BLaER1 (cell line): ENCODE results near the gene TCP11.

Experiments
- H3K27ac ChIP-seq: shearing (Covaris generic); formaldehyde crosslinking; 2 replicates; pipeline ENCODE4 v1.8.1; 2022
- H3K27me3 ChIP-seq: shearing (Covaris generic); formaldehyde crosslinking; 2 replicates; pipeline ENCODE4 v1.8.1; 2022
- H3K36me3 ChIP-seq: shearing (Covaris generic); formaldehyde crosslinking; 2 replicates; pipeline ENCODE4 v1.8.1; 2022
- H3K4me1 ChIP-seq: shearing (Covaris generic); formaldehyde crosslinking; 2 replicates; pipeline ENCODE4 v1.8.1; 2022
- H3K4me2 ChIP-seq: shearing (Covaris generic); formaldehyde crosslinking; 2 replicates; pipeline ENCODE4 v1.8.1; 2022
- H3K4me3 ChIP-seq: shearing (Covaris generic); formaldehyde crosslinking; 2 replicates; pipeline ENCODE4 v1.8.1; 2022
- H3K9ac ChIP-seq: shearing (Covaris generic); formaldehyde crosslinking; 2 replicates; pipeline ENCODE4 v1.8.1; 2022
- H3K9me3 ChIP-seq: shearing (Covaris generic); formaldehyde crosslinking; 2 replicates; pipeline ENCODE4 v1.8.1; 2022
- H4K20me1 ChIP-seq: shearing (Covaris generic); formaldehyde crosslinking; 2 replicates; pipeline ENCODE4 v1.8.1; 2022
- Cebpa-rat ChIP-seq: shearing (Covaris generic); IDR thresholded peaks from 2 replicates; pipeline ENCODE4 v1.8.1; 2022

The TCP11 gene

DNA sequence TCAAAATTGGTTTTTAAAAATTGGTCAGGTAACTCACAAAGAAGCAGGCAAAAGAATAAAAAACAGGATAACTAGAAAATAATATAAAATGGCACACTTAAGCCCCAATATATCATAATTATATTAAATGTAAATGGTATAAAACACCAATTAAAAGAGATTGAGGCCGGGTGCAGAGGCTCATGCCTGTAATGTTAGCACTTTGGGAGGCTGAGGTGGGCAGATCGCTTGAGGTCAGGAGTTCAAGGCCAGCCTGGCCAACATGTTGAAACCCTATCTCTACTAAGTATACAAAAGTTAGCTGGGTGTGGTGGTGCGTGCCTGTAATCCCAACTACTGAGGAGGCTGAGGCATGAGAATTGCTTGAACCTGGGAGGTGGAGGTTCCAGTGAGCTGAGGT lies 36.1 kb downstream of the TCP11 start:
- Histone ChIP-seq H3K27ac (no peak overlapping the region), H4K20me1 (no peaks in the 10 kb centered on the region), H3K4me3 (no peak overlapping the region), H3K27me3 (no peaks in the 10 kb centered on the region), H3K4me2 (no peak overlapping the region), H3K9me3 (peaks cover 17% of the 10 kb centered on the region), H3K9ac (no peak overlapping the region), H3K4me1 (no peaks in the 10 kb centered on the region), H3K36me3 (no peaks in the 10 kb centered on the region)
- TF ChIP-seq Cebpa-rat: no peak

- Histone ChIP-seq H4K20me1 (no peaks in the 10 kb centered on the region), H3K4me1 (no peaks in the 10 kb centered on the region), H3K4me3 (no peak overlapping the region), H3K27ac (no peak overlapping the region), H3K9me3 (peaks cover under 1% of the 10 kb centered on the region; the same call in 1 of the 2 replicates), H3K9ac (no peak overlapping the region), H3K27me3 (no peaks in the 10 kb centered on the region), H3K4me2 (no peak overlapping the region), H3K36me3 (no peaks in the 10 kb centered on the region)
- no peak for TF ChIP-seq Cebpa-rat
Observed at GRCh38 chr6:35099116-35099515, 42.0 kb downstream of the TCP11 start.

GRCh38 chr6:35096129-35096862 lies 44.8 kb downstream of the TCP11 start:
- Histone ChIP-seq H3K9ac (no peak overlapping the region), H3K27ac (no peak overlapping the region)

GRCh38 chr6:35094183-35094582 lies 47.0 kb downstream of the TCP11 start:
- no peak for TF ChIP-seq Cebpa-rat
- Histone ChIP-seq H3K4me1 (peaks cover 10% of the 10 kb centered on the region), H4K20me1 (no peaks in the 10 kb centered on the region), H3K9me3 (no peaks in the 10 kb centered on the region), H3K27ac (no peak overlapping the region), H3K9ac (no peak overlapping the region), H3K36me3 (peaks cover 9% of the 10 kb centered on the region), H3K4me2 (no peak overlapping the region), H3K4me3 (no peak overlapping the region), H3K27me3 (no peaks in the 10 kb centered on the region)

More at GRCh38 chr6:35096129-35096862, 44.8 kb downstream of the TCP11 start:
- no peak for TF ChIP-seq Cebpa-rat
- Histone ChIP-seq H3K27me3 (no peaks in the 10 kb centered on the region), H3K36me3 (no peaks in the 10 kb centered on the region), H3K4me1 (no peaks in the 10 kb centered on the region), H3K4me3 (no peak overlapping the region), H3K9me3 (no peaks in the 10 kb centered on the region), H4K20me1 (no peaks in the 10 kb centered on the region), H3K4me2 (no peak overlapping the region)

DNA sequence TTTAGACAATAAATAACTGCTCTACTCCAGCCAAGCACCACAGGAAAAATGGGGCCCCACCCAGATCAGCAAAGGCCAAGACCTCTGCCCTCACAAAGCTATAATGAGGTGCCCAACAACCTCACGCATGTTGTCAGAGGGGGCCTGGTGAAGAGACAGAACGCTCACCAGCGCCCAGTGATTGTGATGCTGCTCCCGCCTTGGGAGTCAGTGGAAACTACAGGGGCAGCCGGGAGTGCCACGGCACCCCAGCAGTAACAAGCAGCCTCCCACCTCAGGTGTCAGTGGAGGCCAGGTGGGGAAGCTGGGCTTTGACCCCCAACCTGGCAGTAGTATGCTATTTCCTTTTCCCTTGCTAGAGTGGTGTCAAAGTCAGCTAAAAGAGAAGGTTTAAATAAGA lies 47.4 kb downstream of the TCP11 start:
- Histone ChIP-seq H3K9ac (no peak overlapping the region), H3K4me1 (peaks cover 14% of the 10 kb centered on the region), H3K4me2 (no peak overlapping the region), H3K4me3 (no peak overlapping the region), H3K36me3 (peaks cover 13% of the 10 kb centered on the region), H3K9me3 (no peaks in the 10 kb centered on the region), H3K27ac (no peak overlapping the region), H3K27me3 (no peaks in the 10 kb centered on the region), H4K20me1 (no peaks in the 10 kb centered on the region)
- TF ChIP-seq Cebpa-rat: no peak

DNA sequence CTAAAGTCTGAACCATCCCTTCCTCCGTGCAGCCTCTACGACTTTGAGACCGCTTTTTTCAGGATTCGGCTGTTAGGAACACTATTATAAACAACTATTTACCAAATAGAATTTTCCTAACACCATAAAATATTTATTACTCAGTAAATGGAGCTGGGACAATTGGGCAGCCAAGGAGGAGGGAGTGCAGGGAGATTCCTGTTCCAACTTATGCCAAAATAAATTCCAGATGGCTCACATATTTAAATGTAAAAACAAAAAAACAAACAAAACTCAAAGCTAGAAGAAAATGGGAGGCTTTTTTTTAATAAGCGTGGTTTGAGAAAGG lies 48.1 kb downstream of the TCP11 start:
- Histone ChIP-seq H4K20me1 (no peaks in the 10 kb centered on the region), H3K27me3 (no peaks in the 10 kb centered on the region), H3K4me2 (no peak overlapping the region), H3K36me3 (peaks cover 18% of the 10 kb centered on the region), H3K4me3 (no peak overlapping the region), H3K27ac (no peak overlapping the region), H3K9me3 (no peaks in the 10 kb centered on the region), H3K4me1 (peaks cover 21% of the 10 kb centered on the region), H3K9ac (no peak overlapping the region)
- TF ChIP-seq Cebpa-rat: no peak

- Histone ChIP-seq H3K9me3 (no peaks in the 10 kb centered on the region), H3K9ac (no peak overlapping the region), H3K4me1 (peaks cover 27% of the 10 kb centered on the region), H3K4me2 (no peak overlapping the region), H3K27me3 (no peaks in the 10 kb centered on the region), H3K36me3 (peaks cover 24% of the 10 kb centered on the region), H3K27ac (no peak overlapping the region), H3K4me3 (no peak overlapping the region), H4K20me1 (no peaks in the 10 kb centered on the region)
- no peak for TF ChIP-seq Cebpa-rat
Observed at GRCh38 chr6:35092362-35093117, 48.6 kb downstream of the TCP11 start.

DNA sequence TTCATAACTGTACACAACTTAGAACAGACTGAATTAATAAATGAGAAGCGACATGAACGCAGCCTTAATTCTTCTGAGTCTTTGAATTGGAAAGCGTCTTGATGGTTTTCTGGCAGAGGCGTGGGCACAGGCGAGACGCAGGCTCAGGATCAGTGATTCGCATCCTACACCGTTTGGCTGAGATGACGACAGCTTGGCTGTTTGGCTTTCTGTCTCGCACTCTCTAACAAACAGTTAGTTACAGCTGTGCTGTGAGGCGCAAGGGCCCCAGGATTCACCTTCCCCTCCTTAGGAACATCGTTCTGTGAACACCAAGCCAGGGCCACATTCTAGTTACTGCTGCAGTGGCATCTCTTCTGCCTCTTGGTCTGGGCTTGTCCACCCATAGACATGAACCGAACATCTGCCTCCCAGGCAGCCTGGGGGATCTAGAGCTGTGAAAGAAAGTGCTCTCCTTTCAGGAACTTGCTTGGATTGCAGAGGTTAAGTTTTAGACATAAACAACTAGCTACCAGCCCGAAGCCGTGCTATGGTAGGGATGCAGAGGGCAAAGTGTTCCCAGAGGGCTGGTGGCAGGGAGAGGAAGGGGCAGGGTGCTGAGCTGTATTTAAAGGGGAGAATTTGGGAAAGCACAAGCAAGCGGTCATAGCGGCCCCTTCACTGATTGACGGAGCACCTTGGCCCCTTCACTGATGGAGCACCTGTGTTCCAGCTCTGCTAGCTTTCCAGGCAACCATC lies 49.6 kb downstream of the TCP11 start:
- Histone ChIP-seq H3K27ac (no peak overlapping the region), H3K36me3 (peaks cover 34% of the 10 kb centered on the region), H3K9ac (no peak overlapping the region), H3K27me3 (no peaks in the 10 kb centered on the region), H4K20me1 (no peaks in the 10 kb centered on the region), H3K9me3 (no peaks in the 10 kb centered on the region), H3K4me1 (peaks cover 30% of the 10 kb centered on the region), H3K4me3 (no peak overlapping the region), H3K4me2 (no peak overlapping the region)
- no peak for TF ChIP-seq Cebpa-rat

DNA sequence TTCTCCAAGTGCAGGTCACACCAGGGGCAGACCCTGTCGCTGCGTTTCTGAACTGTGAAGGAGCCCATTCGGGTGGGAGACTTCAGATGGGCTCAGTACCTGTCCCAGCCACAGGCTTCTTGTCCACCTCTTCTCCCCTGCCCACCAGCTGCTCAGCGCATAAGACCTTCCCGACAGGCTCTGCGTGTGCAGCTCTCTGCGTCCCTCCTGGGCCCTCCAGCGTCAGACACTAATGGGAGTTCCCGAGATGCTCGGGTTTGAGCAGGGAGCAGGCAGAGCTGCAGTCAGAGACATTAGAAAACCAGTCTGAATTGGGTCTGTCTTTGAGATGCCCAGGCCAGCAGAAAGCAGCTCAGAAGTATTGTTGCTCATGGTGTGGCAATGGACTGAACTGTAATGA lies 50.4 kb downstream of the TCP11 start:
- no peak for TF ChIP-seq Cebpa-rat
- H3K36me3 ChIP-seq: peaks cover 42% of the 10 kb centered on the region
- H3K9me3 ChIP-seq: no peaks in the 10 kb centered on the region
- H4K20me1 ChIP-seq: no peaks in the 10 kb centered on the region
- H3K27me3 ChIP-seq: no peaks in the 10 kb centered on the region
- H3K27ac ChIP-seq: no peak overlapping the region
- no peak overlapping the region for H3K4me3 ChIP-seq
- peaks cover 30% of the 10 kb centered on the region for H3K4me1 ChIP-seq
- no peak overlapping the region for H3K4me2 ChIP-seq
- no peak overlapping the region for H3K9ac ChIP-seq

DNA sequence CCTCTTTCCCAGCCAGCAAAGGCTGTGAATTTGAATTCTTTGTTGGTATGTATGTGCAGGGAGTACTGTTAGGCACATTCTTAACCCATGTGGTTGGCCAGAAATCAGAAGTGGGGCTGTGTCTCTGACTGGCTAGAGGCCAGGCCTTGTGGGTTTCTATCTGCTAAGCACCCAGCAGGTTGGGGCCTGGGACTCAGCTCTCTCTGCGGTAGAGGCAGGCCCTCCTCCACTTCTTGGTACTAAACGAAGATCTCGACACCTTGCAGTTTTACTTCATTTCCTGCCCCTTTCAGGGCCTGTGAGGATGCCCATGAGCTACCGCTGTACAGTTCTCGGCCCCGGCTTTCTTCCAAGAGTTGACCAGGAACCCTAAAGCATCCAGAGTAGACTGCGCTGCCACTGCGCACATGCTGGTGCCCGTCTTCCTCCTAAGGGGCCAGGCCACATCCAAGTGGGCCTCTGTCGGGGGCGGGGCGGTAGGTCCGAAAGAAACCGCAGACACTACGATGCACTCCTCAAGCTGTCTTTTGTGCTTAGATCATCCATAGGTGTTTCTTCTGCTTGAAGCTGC lies 51.1 kb downstream of the TCP11 start:
- H3K4me1 ChIP-seq: peaks cover 30% of the 10 kb centered on the region
- H4K20me1 ChIP-seq: no peaks in the 10 kb centered on the region
- no peak overlapping the region for H3K27ac ChIP-seq
- no peak overlapping the region for H3K4me3 ChIP-seq
- TF ChIP-seq Cebpa-rat: no peak
- no peak overlapping the region for H3K4me2 ChIP-seq
- H3K9me3 ChIP-seq: no peaks in the 10 kb centered on the region
- H3K36me3 ChIP-seq: peaks cover 48% of the 10 kb centered on the region
- H3K9ac ChIP-seq: no peak overlapping the region
- H3K27me3 ChIP-seq: no peaks in the 10 kb centered on the region
